NT2/D1 (cell line): ENCODE measurements around the gene CADPS2.
"Not testable (repeated sequence)": the region's sequence is repeated elsewhere in the genome, so short reads cannot be mapped to it uniquely, and the experiment has no call there.

ENCODE experiments used
- SUZ12 ChIP-seq: IDR thresholded peaks from 2 replicates; pipeline ENCODE4 v1.6.1; 2011; ENCODE audit not compliant: insufficient read length, insufficient read depth; ENCODE audit errors: extremely low read depth
- YY1 ChIP-seq: IDR thresholded peaks from 2 replicates; pipeline ENCODE4 v1.6.1; 2011; ENCODE audit not compliant: insufficient read length, insufficient read depth
- ZNF274 ChIP-seq: IDR thresholded peaks from 2 replicates; pipeline ENCODE4 v1.6.1; 2011; ENCODE audit warnings: mild to moderate bottlenecking, low read depth, low read length

GRCh38 chr7:122836286-122836685 is 50.0 kb downstream of the CADPS2 start:
- not testable (repeated sequence) for TF ChIP-seq YY1, ZNF274, SUZ12
